IMR-90 (cell line): ENCODE results near the gene MRPS7. TPM values are rescaled to one million over a fixed set of nuclear protein-coding genes. Genes with fewer than 3 reads are reported as not detected.

ENCODE experiments used
- ATAC-seq: fragments of 200-7000 bp; cut with Tn5 transposase; 2 replicates; pipeline ENCODE4 v1.9.1; 2020; ENCODE audit warnings: low read depth, mild to moderate bottlenecking, moderate library complexity
- BruUV-seq: library from RNA; stranded (reverse); fragments of 400-500 nt; replicated peaks from 2 replicates; lab custom pipeline; 2021; lab: Mats Ljungman, UMichigan
- CTCF ChIA-PET: fragments of 300-600 bp; formaldehyde crosslinking; extraction: SDS; loops from one replicate; lab custom pipeline; 2021; ENCODE audit warnings: antibody characterized with exemption; lab: Yijun Ruan, JAX
- POLR2A ChIA-PET: fragments of 300-600 bp; sonication (Branson Sonifier 250); formaldehyde crosslinking; loops from one replicate; lab custom pipeline; 2022; ENCODE audit warnings: antibody characterized with exemption; ENCODE audit not compliant: unreplicated experiment; lab: Charles Lee
- DNase-seq: peaks from one replicate; pipeline ENCODE4 v3.0.0; 2013
- H2AFZ ChIP-seq: replicated peaks from 2 replicates; pipeline ENCODE3; 2013; ENCODE audit warnings: low read length, mild to moderate bottlenecking; ENCODE audit not compliant: poor library complexity
- H2AK5ac ChIP-seq: 2 replicates; pipeline ENCODE4 v1.6.1; 2013; ENCODE audit warnings: low read depth, low read length, inconsistent platforms
- H2AK9ac ChIP-seq: replicated peaks from 2 replicates; pipeline ENCODE3; 2013; ENCODE audit warnings: mild to moderate bottlenecking, low read depth, low read length, moderate library complexity; ENCODE audit not compliant: poor library complexity
- H2BK120ac ChIP-seq: 2 replicates; pipeline ENCODE4 v1.6.1; 2013; ENCODE audit warnings: low read depth, low read length, inconsistent platforms
- H2BK15ac ChIP-seq: 3 replicates; pipeline ENCODE4 v1.6.1; 2013; ENCODE audit warnings: low read depth, low read length, inconsistent platforms
- H2BK20ac ChIP-seq: 2 replicates; pipeline ENCODE4 v1.6.1; 2013; ENCODE audit warnings: low read depth, mild to moderate bottlenecking, inconsistent platforms, low read length, moderate library complexity
- H2BK5ac ChIP-seq: 2 replicates; pipeline ENCODE4 v1.6.1; 2013; ENCODE audit warnings: mild to moderate bottlenecking, low read depth, low read length, inconsistent platforms; ENCODE audit not compliant: poor library complexity, severe bottlenecking
- H3K14ac ChIP-seq: replicated peaks from 2 replicates; pipeline ENCODE4 v1.6.1; 2013; ENCODE audit warnings: low read depth, low read length, inconsistent platforms
- H3K18ac ChIP-seq: 2 replicates; pipeline ENCODE4 v1.6.1; 2013; ENCODE audit warnings: low read depth, low read length, control low read depth
- H3K23ac ChIP-seq: 2 replicates; pipeline ENCODE4 v1.6.1; 2013; ENCODE audit warnings: low read depth, low read length, inconsistent platforms
- H3K27ac ChIP-seq: 2 replicates; pipeline ENCODE4 v1.5.1; 2013; ENCODE audit warnings: mild to moderate bottlenecking, control low read depth, low read length; ENCODE audit not compliant: insufficient read depth
- H3K27me3 ChIP-seq: 2 replicates; pipeline ENCODE4 v1.6.1; 2013; ENCODE audit warnings: low read length; ENCODE audit not compliant: control insufficient read depth, insufficient read depth
- H3K36me3 ChIP-seq: 2 replicates; pipeline ENCODE4 v1.6.1; 2013; ENCODE audit warnings: low read length, mixed read lengths; ENCODE audit not compliant: control insufficient read depth, insufficient read depth
- H3K4ac ChIP-seq: 2 replicates; pipeline ENCODE4 v1.6.1; 2013; ENCODE audit warnings: low read depth, low read length, inconsistent platforms
- H3K4me1 ChIP-seq: 2 replicates; pipeline ENCODE4 v1.6.1; 2013; ENCODE audit warnings: low read length, mixed read lengths; ENCODE audit not compliant: control insufficient read depth, insufficient read depth
- H3K4me2 ChIP-seq: 2 replicates; pipeline ENCODE4 v1.6.1; 2013; ENCODE audit warnings: low read depth, mild to moderate bottlenecking, control low read depth, low read length, moderate library complexity
- H3K4me3 ChIP-seq: 2 replicates; pipeline ENCODE4 v1.5.1; 2013; ENCODE audit warnings: low read depth, mild to moderate bottlenecking, control low read depth, low read length, moderate library complexity; ENCODE audit not compliant: insufficient read depth
- H3K56ac ChIP-seq: 2 replicates; pipeline ENCODE4 v1.6.1; 2013; ENCODE audit warnings: low read length, inconsistent platforms; ENCODE audit not compliant: insufficient read depth; ENCODE audit errors: extremely low read depth
- H3K79me1 ChIP-seq, 2 experiments: 2 replicates each; pipeline ENCODE4 v1.6.1; 2013; ENCODE audit warnings: low read length in 2 of 2, inconsistent platforms in 1 of 2, low read depth in 1 of 2
- H3K9ac ChIP-seq: 2 replicates; pipeline ENCODE4 v1.6.1; 2013; ENCODE audit warnings: low read depth, low read length, control low read depth
- H3K9me1 ChIP-seq: 2 replicates; pipeline ENCODE4 v1.6.1; 2013; ENCODE audit warnings: low read length, inconsistent platforms; ENCODE audit not compliant: insufficient read depth
- H3K9me3 ChIP-seq: 2 replicates; pipeline ENCODE4 v1.6.1; 2013; ENCODE audit warnings: low read length; ENCODE audit not compliant: control insufficient read depth, insufficient read depth
- H4K20me1 ChIP-seq: 2 replicates; pipeline ENCODE4 v1.6.1; 2013; ENCODE audit warnings: low read length, inconsistent platforms; ENCODE audit not compliant: insufficient read depth
- H4K5ac ChIP-seq: 2 replicates; pipeline ENCODE4 v1.6.1; 2013; ENCODE audit warnings: mild to moderate bottlenecking, low read depth, low read length, control low read depth
- H4K8ac ChIP-seq, 2 experiments: 2 replicates each; pipeline ENCODE4 v1.6.1; 2013; ENCODE audit warnings: low read depth in 2 of 2, low read length in 2 of 2, control low read depth in 1 of 2, inconsistent platforms in 1 of 2
- H4K91ac ChIP-seq: 2 replicates; pipeline ENCODE4 v1.6.1; 2013; ENCODE audit warnings: low read depth, low read length, inconsistent platforms; ENCODE audit not compliant: insufficient read depth
- BHLHE40 ChIP-seq: fragments of 150-350 bp; IDR thresholded peaks from 2 replicates; pipeline ENCODE4 v1.6.1; 2016; ENCODE audit warnings: mild to moderate bottlenecking, low read depth, low read length
- MAZ ChIP-seq: IDR thresholded peaks from 2 replicates; pipeline ENCODE4 v1.6.1; 2012; ENCODE audit warnings: low read depth, mild to moderate bottlenecking, low read length, improper control_type of control experiment, moderate library complexity, borderline replicate concordance
- NFE2L2 ChIP-seq: fragments of 150-350 bp; IDR thresholded peaks from 2 replicates; pipeline ENCODE4 v1.6.1; 2016; ENCODE audit warnings: low read depth, mild to moderate bottlenecking, low read length
- RFX5 ChIP-seq: IDR thresholded peaks from 2 replicates; pipeline ENCODE4 v1.8.0; 2012; ENCODE audit warnings: low read depth, mild to moderate bottlenecking, low read length, moderate library complexity
- SMC3 ChIP-seq: fragments of 150-350 bp; IDR thresholded peaks from 2 replicates; pipeline ENCODE4 v1.6.1; 2016; ENCODE audit warnings: low read depth, mild to moderate bottlenecking, antibody characterized with exemption, low read length, moderate library complexity
- WGBS, 2 experiments: methylation state at CpG; one replicate each; pipeline versions ENCODE4 v1.1.5 to v1.1.7; 2013; ENCODE audit warnings: missing lambda C conversion rate in 2 of 2; ENCODE audit not compliant: insufficient read length in 1 of 2; ENCODE audit errors: extremely low coverage in 2 of 2; 5-methylcytosine and 5-hydroxymethylcytosine counted together
- dilution Hi-C: fragments of 300-500 bp; cut with HindIII; formaldehyde crosslinking; loops from one replicate; pipeline ENCODE4 v1.14.3; 2018; ENCODE audit warnings: low sequenced_read_pairs; ENCODE audit not compliant: unreplicated experiment
- in situ Hi-C: fragments of 300-500 bp; cut with MboI; formaldehyde crosslinking; loops from 3 replicates; pipeline ENCODE4 v1.14.3; 2019; ENCODE audit warnings: low sequenced_read_pairs, inconsistent platforms, mixed read lengths
- intact Hi-C: fragments of 100-400 bp; cut with micrococcal nuclease; formaldehyde crosslinking; loops from 2 replicates; pipeline ENCODE4 v1.10.0; 2022
- polyA plus RNA-seq, 3 experiments: library from polyadenylated mRNA; depleted of rRNA; stranded (reverse); fragments of >200 nt; gene quantifications; 2 replicates each; pipeline ENCODE4 v1.2.3, GENCODE V29; 2012; ENCODE audit warnings: low replicate concordance in 1 of 3
- total RNA-seq: library from RNA; depleted of rRNA; stranded (reverse); fragments of >200 nt; gene quantifications from 2 replicates; pipeline ENCODE4 v1.2.3, GENCODE V29; 2012
- TF ChIP-seq, protein P1 (sequence below): conservative IDR thresholded peaks from 2 replicates; pipeline ENCODE4 v1.5.1; 2012; ENCODE audit warnings: mild to moderate bottlenecking, low read depth, low read length, improper control_type of control experiment

The MRPS7 gene
- total and polyA plus RNA-seq, 2 of the 4 experiments (the other 2 are of a cell fraction), result 55.9 to 60.5 TPM

DNA sequence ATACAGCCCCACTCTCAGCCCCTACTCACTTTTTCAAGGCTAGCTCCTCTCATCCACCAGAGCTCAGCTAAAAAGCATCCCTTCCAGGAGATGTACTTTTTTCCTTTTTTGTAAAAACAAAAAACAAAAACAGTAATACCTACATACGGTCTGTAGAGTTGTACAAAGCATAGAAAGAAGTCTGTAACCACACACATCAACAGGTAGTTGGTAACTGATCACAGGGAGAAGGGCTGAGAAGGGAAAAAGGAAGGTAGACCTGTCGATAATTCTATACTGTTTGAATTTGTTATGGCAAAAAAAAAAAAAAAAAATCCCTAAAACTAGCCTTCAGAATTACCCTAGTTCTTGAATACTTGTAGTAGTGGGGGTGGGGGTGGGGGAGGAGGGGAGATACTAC lies 26.7 kb downstream of the MRPS7 start:
- Histone ChIP-seq H3K4me2 (peak overlapping the region; percentile 82; the same call in 1 of the 2 replicates), H2BK15ac (no peak overlapping the region), H4K8ac (no peak overlapping the region), H3K4me3 (no peak overlapping the region), H2AK9ac (peak overlapping the region; percentile 1), H3K23ac (no peak overlapping the region), H2BK20ac (no peak overlapping the region), H2BK5ac (no peak overlapping the region), H3K4ac (no peak overlapping the region), H3K27me3 (no peaks in the 10 kb centered on the region), H4K20me1 (no peaks in the 10 kb centered on the region), H4K5ac (no peak overlapping the region), H3K27ac (no peak overlapping the region), H4K91ac (no peak overlapping the region), H3K36me3 (peaks cover 3% of the 10 kb centered on the region; the same call in 1 of the 2 replicates), H3K18ac (no peak overlapping the region), H2AK5ac (no peak overlapping the region), H3K9ac (no peak overlapping the region), H2BK120ac (no peak overlapping the region), H3K9me1 (peaks cover 4% of the 10 kb centered on the region; the same call in 1 of the 2 replicates), H3K4me1 (no peaks in the 10 kb centered on the region), H3K79me1 (peaks cover 0 to 13% of the 10 kb centered on the region in 2 experiments; a peak in 1 of 4 replicates), H3K14ac (no peak overlapping the region), H2AFZ (no peak overlapping the region), H3K9me3 (no peaks in the 10 kb centered on the region), H3K56ac (no peak overlapping the region)
- ChIA-PET POLR2A (no interaction called here), CTCF (interaction anchor here (1.2 to 1.7 kb wide), 4 partner anchors 8 to 105 kb away, joined by 4 to 15 read pairs (median 5); partner anchors contain the start of gene MIF4GD)
- no CpG with 5 or more reads among the region's 2 CpGs for WGBS, 2 experiments
- no peak for ATAC-seq
- in situ Hi-C loops, result no loop called here
- dilution Hi-C loops, result no loop called here
- no TSS peak for BruUV-seq
- DNase-seq, result no peak
- TF ChIP-seq SMC3, result no peak
- TF ChIP-seq, protein P1, sequence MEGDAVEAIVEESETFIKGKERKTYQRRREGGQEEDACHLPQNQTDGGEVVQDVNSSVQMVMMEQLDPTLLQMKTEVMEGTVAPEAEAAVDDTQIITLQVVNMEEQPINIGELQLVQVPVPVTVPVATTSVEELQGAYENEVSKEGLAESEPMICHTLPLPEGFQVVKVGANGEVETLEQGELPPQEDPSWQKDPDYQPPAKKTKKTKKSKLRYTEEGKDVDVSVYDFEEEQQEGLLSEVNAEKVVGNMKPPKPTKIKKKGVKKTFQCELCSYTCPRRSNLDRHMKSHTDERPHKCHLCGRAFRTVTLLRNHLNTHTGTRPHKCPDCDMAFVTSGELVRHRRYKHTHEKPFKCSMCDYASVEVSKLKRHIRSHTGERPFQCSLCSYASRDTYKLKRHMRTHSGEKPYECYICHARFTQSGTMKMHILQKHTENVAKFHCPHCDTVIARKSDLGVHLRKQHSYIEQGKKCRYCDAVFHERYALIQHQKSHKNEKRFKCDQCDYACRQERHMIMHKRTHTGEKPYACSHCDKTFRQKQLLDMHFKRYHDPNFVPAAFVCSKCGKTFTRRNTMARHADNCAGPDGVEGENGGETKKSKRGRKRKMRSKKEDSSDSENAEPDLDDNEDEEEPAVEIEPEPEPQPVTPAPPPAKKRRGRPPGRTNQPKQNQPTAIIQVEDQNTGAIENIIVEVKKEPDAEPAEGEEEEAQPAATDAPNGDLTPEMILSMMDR, result no peak
- TF ChIP-seq NFE2L2, result no peak
- no peak for TF ChIP-seq MAZ
- TF ChIP-seq BHLHE40, result no peak
- TF ChIP-seq RFX5, result no peak
- intact Hi-C loops, result no loop called here
